Measurements from ENCODE around the gene ITGB6. TPM values are rescaled to one million over a fixed set of nuclear protein-coding genes. Genes with fewer than 3 reads are reported as not detected.

ITGB6 gene
- total and polyA plus RNA-seq, 2 of the 8 experiments (the other 6 are each of a cell fraction or from before 2014, with no cell fraction given) = not detected

- no peak for TF ChIP-seq CHD7 (IDR thresholded peaks at IDR 0.05; ENCODE audit: insufficient replicate concordance, low read length)
- TF ChIP-seq TCF12 (IDR thresholded peaks at IDR 0.05; ENCODE audit: low read depth, low read length) = no peak
- no peak for TF ChIP-seq YY1 (IDR thresholded peaks at IDR 0.05; ENCODE audit: low read depth, low read length)
- no peak for TF ChIP-seq BACH1 (IDR thresholded peaks at IDR 0.05; ENCODE audit: low read length)
- no peak for TF ChIP-seq SAP30 (IDR thresholded peaks at IDR 0.05; ENCODE audit: insufficient read depth, insufficient replicate concordance, low read length)
- TF ChIP-seq KDM1A (IDR thresholded peaks at IDR 0.05; ENCODE audit: borderline replicate concordance, low read length) = no peak
- TF ChIP-seq SP4 (IDR thresholded peaks at IDR 0.05; ENCODE audit: low read length) = no peak
- no peak for TF ChIP-seq PHF8 (conservative IDR thresholded peaks at IDR 0.05; ENCODE audit: low read depth, low read length)
- no peak for TF ChIP-seq MAX (IDR thresholded peaks at IDR 0.05)
- no peak for TF ChIP-seq EP300 (IDR thresholded peaks at IDR 0.05; ENCODE audit: borderline replicate concordance in 1 of 2, low read depth in 2 of 2, low read length in 2 of 2)
- no peak for TF ChIP-seq POLR2AphosphoS5 (IDR thresholded peaks at IDR 0.05; ENCODE audit: low read depth, low read length)
These were observed 1.9 kb upstream of the ITGB6 start (continued) for GRCh38 chr2:160201849-160202539.

Measured in H1 (cell line).